ENCODE data around the gene TNNI3.

The TNNI3 gene

GRCh38 chr19:55169136-55169535, 11.6 kb upstream of the TNNI3 start:
- no peak for DNase-seq (ENCODE audit: low read depth, low spot score)
- ChIA-PET CTCF (interaction anchor here (2.2 to 3.2 kb wide), 2 partner anchors 9 to 29 kb away, joined by 7 to 20 read pairs; no protein-coding TSS in a partner anchor), POLR2A (no interaction called here)
- TF ChIP-seq CTCF (IDR thresholded peaks at IDR 0.05; ENCODE audit: insufficient read depth, low read length, missing control alignments) = no peak
- H3K4me3 ChIP-seq (ENCODE audit: low read depth, low read length) = no peak overlapping the region

- CTCF ChIA-PET = interaction anchor here (0.8 to 2.3 kb wide), 12 partner anchors 9 to 337 kb away, joined by 3 to 11 read pairs (median 3); partner anchors contain the start of genes BRSK1 and TNNI3
- POLR2A ChIA-PET = interaction anchor here (0.5 to 1.5 kb wide), 2 partner anchors 220 to 241 kb away, joined by 3 to 4 read pairs; partner anchors contain the start of gene UBE2S
- no peak for TF ChIP-seq CTCF (IDR thresholded peaks at IDR 0.05; ENCODE audit: insufficient read depth, low read length, missing control alignments)
- peak; percentile 81 for DNase-seq (ENCODE audit: low read depth, low spot score)
- peak within 1 kb of the TSS; percentile 65 for H3K4me3 ChIP-seq (ENCODE audit: low read depth, low read length)
Measured at GRCh38 chr19:55166530-55167268, 9.2 kb upstream of the TNNI3 start, which contains the start of gene DNAAF3. DNAAF3 (minus strand) TSS chr19:55166613; CDS start chr19:55166413, 200 bp downstream.

- ChIA-PET CTCF (interaction anchor here (0.7 to 2.3 kb wide), 14 partner anchors 8 to 338 kb away, joined by 3 to 11 read pairs (median 3); partner anchors contain the start of genes BRSK1 and TNNI3), POLR2A (interaction anchor here (1.5 kb wide), 1 partner anchor 221 kb away, joined by 4 read pairs; no protein-coding TSS in a partner anchor)
- peak; percentile 80 for TF ChIP-seq CTCF (IDR thresholded peaks at IDR 0.05; ENCODE audit: insufficient read depth, low read length, missing control alignments)
- peak overlapping the region; percentile 65 for H3K4me3 ChIP-seq (ENCODE audit: low read depth, low read length)
- DNase-seq (ENCODE audit: low read depth, low spot score) = no peak
Measured at GRCh38 chr19:55165952-55166529, 8.5 kb upstream of the TNNI3 start.

- no peak for TF ChIP-seq CTCF (IDR thresholded peaks at IDR 0.05; ENCODE audit: insufficient read depth, low read length, missing control alignments)
- no peak for DNase-seq (ENCODE audit: low read depth, low spot score)
- no peak overlapping the region for H3K4me3 ChIP-seq (ENCODE audit: low read depth, low read length)
- POLR2A ChIA-PET = no interaction called here
- CTCF ChIA-PET = interaction anchor here (2.0 to 2.8 kb wide), 2 partner anchors 21 to 32 kb away, joined by 5 to 29 read pairs; no protein-coding TSS in a partner anchor
Measured at GRCh38 chr19:55161571-55162322, 4.2 kb upstream of the TNNI3 start.

- POLR2A ChIA-PET = interaction anchor here (1.2 kb wide), 1 partner anchor 55 kb away, joined by 3 read pairs; no protein-coding TSS in a partner anchor
- TF ChIP-seq CTCF (IDR thresholded peaks at IDR 0.05; ENCODE audit: insufficient read depth, low read length, missing control alignments) = no peak
- H3K4me3 ChIP-seq (ENCODE audit: low read depth, low read length) = no peak overlapping the region
- CTCF ChIA-PET = interaction anchor here (0.7 to 3.8 kb wide), 21 partner anchors 9 to 682 kb away, joined by 3 to 32 read pairs (median 5); partner anchors contain the start of gene TNNT1
- DNase-seq (ENCODE audit: low read depth, low spot score) = no peak
Measured at GRCh38 chr19:55160986-55161365, 3.4 kb upstream of the TNNI3 start.

All from AG04449 (cell line).